Activated naive CD4-positive, alpha-beta T cell treated with anti-CD3 and anti-CD28 coated beads for 36 hours (primary cell): ENCODE results near the gene LRRC37A2. TPM values are rescaled to one million over a fixed set of nuclear protein-coding genes. Genes with fewer than 3 reads are reported as not detected.
"Not testable (repeated sequence)": the region's sequence is repeated elsewhere in the genome, so short reads cannot be mapped to it uniquely, and the experiment has no call there.

Experiments used
- CTCF ChIA-PET: fragments of 350-600 bp; sonication (Branson Sonifier 250); formaldehyde crosslinking; loops from one replicate; lab custom pipeline; 2021; ENCODE audit warnings: antibody characterized with exemption; lab: Charles Lee
- DNase-seq: peaks from one replicate; pipeline ENCODE4 v3.0.0-alpha.2; 2020
- H3K27ac Mint-ChIP-seq: one replicate; pipeline ENCODE4 v1.8.0; 2021; ENCODE audit warnings: mild to moderate bottlenecking, mixed read lengths
- H3K27me3 Mint-ChIP-seq: one replicate; pipeline ENCODE4 v1.8.0; 2021; ENCODE audit warnings: low read depth, mixed read lengths
- H3K36me3 Mint-ChIP-seq: one replicate; pipeline ENCODE4 v1.8.0; 2021; ENCODE audit warnings: low read depth, mixed read lengths
- H3K4me1 Mint-ChIP-seq: one replicate; pipeline ENCODE4 v1.8.0; 2021; ENCODE audit warnings: low read depth, mixed read lengths
- H3K4me3 Mint-ChIP-seq: one replicate; pipeline ENCODE4 v1.8.0; 2021; ENCODE audit warnings: mild to moderate bottlenecking, moderate library complexity, mixed read lengths
- H3K9me3 Mint-ChIP-seq: one replicate; pipeline ENCODE4 v1.8.0; 2021; ENCODE audit warnings: mixed read lengths
- intact Hi-C: fragments of 100-400 bp; cut with micrococcal nuclease; formaldehyde crosslinking; loops from one replicate; pipeline ENCODE4 v1.15.1; 2023
- total RNA-seq, 2 experiments: library from RNA; stranded (reverse); gene quantifications; one replicate each; pipeline ENCODE4 v1.2.3, GENCODE V29; 2021

LRRC37A2 gene
- total RNA-seq, result 10 to 100 TPM; 10.8 to 12.2 TPM

GRCh38 chr17:46512168-46512567 is at the start of gene LRRC37A2:
TSS of gene LRRC37A2 (plus strand) at chr17:46512468. CDS start at chr17:46512713, 245 bp downstream.
- DNase-seq, H3K27me3 Mint-ChIP-seq, H3K4me3 Mint-ChIP-seq, H3K27ac Mint-ChIP-seq, H3K4me1 Mint-ChIP-seq, H3K36me3 Mint-ChIP-seq, H3K9me3 Mint-ChIP-seq, CTCF ChIA-PET, intact Hi-C loops: not testable (repeated sequence)

- H3K36me3 Mint-ChIP-seq, H3K4me3 Mint-ChIP-seq, CTCF ChIA-PET, H3K27me3 Mint-ChIP-seq, intact Hi-C loops, H3K4me1 Mint-ChIP-seq, H3K9me3 Mint-ChIP-seq, DNase-seq, H3K27ac Mint-ChIP-seq: not testable (repeated sequence)
Observed at GRCh38 chr17:46467618-46468017, 44.6 kb upstream of the LRRC37A2 start.

- CTCF ChIA-PET, H3K4me1 Mint-ChIP-seq, H3K36me3 Mint-ChIP-seq, H3K9me3 Mint-ChIP-seq, H3K27me3 Mint-ChIP-seq, H3K4me3 Mint-ChIP-seq, intact Hi-C loops, H3K27ac Mint-ChIP-seq, DNase-seq: not testable (repeated sequence)
Observed at GRCh38 chr17:46474489-46474888, 37.8 kb upstream of the LRRC37A2 start.

GRCh38 chr17:46475583-46475982 is 36.7 kb upstream of the LRRC37A2 start:
- H3K27ac Mint-ChIP-seq, CTCF ChIA-PET, intact Hi-C loops, DNase-seq, H3K27me3 Mint-ChIP-seq, H3K9me3 Mint-ChIP-seq, H3K4me3 Mint-ChIP-seq, H3K4me1 Mint-ChIP-seq, H3K36me3 Mint-ChIP-seq: not testable (repeated sequence)

DNA sequence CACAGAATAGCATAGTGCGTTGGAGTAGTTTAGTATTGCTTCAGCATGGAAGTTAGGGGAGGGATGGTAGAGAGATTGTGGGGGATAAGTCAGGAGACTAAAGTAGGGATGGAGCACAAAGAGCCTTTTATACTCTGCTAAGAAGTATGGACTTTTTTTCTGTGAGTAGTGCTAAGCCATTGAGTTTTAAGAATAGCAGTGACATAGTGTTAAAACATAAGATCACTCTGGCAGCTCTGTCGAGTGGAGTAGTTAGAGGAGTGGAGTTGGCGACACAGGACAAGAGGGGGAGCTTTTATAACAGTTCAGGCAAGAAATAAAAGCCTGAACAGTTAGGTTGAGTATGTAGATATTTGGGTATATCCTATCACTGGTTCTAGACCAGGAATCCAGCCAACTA is 33.4 kb upstream of the LRRC37A2 start:
- intact Hi-C loops, CTCF ChIA-PET, H3K4me3 Mint-ChIP-seq, H3K27ac Mint-ChIP-seq, DNase-seq, H3K36me3 Mint-ChIP-seq, H3K4me1 Mint-ChIP-seq, H3K27me3 Mint-ChIP-seq, H3K9me3 Mint-ChIP-seq: not testable (repeated sequence)

DNA sequence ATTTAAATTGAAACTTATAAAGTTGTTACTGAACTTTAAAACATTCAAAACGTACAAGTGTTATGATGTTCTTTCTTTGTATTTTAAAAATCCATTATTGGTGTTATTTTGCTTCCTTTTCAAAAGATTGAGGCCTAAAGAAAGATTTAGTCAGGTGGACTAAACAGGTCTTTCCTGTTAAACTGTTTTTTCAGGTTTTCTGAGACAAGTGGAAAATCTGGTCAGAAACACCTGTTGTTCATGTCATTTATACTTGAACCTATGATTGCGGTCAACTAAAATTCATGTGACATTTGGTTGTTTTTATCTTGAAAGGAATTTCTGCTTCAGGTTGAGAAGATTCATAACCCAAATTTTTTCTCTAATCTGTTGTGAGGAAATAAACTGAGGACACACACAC is 31.0 kb upstream of the LRRC37A2 start:
- intact Hi-C loops, H3K4me3 Mint-ChIP-seq, H3K27me3 Mint-ChIP-seq, H3K36me3 Mint-ChIP-seq, H3K27ac Mint-ChIP-seq, H3K9me3 Mint-ChIP-seq, DNase-seq, H3K4me1 Mint-ChIP-seq, CTCF ChIA-PET: not testable (repeated sequence)

GRCh38 chr17:46492021-46492420 is 20.2 kb upstream of the LRRC37A2 start:
- H3K4me3 Mint-ChIP-seq, DNase-seq, H3K27ac Mint-ChIP-seq, CTCF ChIA-PET, intact Hi-C loops, H3K4me1 Mint-ChIP-seq, H3K27me3 Mint-ChIP-seq, H3K9me3 Mint-ChIP-seq, H3K36me3 Mint-ChIP-seq: not testable (repeated sequence)

DNA sequence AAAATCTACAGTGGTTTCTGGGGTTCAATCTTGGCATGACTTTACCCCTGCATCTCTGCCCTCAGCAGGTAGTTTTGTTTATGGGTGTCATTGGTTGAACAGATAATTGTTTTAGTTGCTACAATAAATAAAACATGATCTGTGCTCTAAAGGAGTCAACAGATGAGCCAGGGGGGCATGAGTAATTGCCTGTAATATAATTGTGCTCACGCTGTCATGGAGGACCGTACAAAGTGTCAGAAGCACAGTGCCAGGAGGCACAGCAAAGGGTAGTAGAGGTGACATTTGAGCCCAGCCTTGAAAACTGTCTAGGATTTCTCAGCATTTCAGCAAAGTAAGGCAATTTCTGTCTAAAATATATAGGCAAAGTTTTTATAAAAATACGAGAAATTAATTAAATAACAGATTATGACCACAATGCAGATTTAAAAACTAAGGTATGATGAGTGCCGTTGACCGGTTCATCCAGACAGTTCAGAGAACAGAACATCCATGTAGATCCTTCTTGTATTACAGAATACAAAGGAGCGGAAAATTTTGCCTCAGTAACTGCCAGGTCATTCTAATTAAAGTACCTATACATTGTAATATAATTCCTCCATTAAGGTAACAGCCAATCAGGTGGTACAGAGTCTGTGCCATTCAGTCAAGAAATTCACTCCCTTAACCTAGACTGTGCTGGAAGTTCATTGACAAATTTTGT is 12.7 kb upstream of the LRRC37A2 start:
- CTCF ChIA-PET, H3K9me3 Mint-ChIP-seq, intact Hi-C loops, H3K27me3 Mint-ChIP-seq, H3K36me3 Mint-ChIP-seq, H3K27ac Mint-ChIP-seq, H3K4me3 Mint-ChIP-seq, DNase-seq: not testable (repeated sequence)
- H3K4me1 Mint-ChIP-seq, result peaks cover 16% of the 10 kb centered on the region

GRCh38 chr17:46505896-46506295 is 6.4 kb upstream of the LRRC37A2 start:
- CTCF ChIA-PET, H3K27ac Mint-ChIP-seq, H3K4me3 Mint-ChIP-seq, H3K27me3 Mint-ChIP-seq, DNase-seq, intact Hi-C loops, H3K9me3 Mint-ChIP-seq, H3K36me3 Mint-ChIP-seq: not testable (repeated sequence)
- H3K4me1 Mint-ChIP-seq, result peaks cover 13% of the 10 kb centered on the region

GRCh38 chr17:46534716-46535115 is 22.4 kb downstream of the LRRC37A2 start:
- intact Hi-C loops, H3K36me3 Mint-ChIP-seq, H3K4me1 Mint-ChIP-seq, H3K27ac Mint-ChIP-seq, H3K4me3 Mint-ChIP-seq, H3K27me3 Mint-ChIP-seq, H3K9me3 Mint-ChIP-seq, CTCF ChIA-PET, DNase-seq: not testable (repeated sequence)

DNA sequence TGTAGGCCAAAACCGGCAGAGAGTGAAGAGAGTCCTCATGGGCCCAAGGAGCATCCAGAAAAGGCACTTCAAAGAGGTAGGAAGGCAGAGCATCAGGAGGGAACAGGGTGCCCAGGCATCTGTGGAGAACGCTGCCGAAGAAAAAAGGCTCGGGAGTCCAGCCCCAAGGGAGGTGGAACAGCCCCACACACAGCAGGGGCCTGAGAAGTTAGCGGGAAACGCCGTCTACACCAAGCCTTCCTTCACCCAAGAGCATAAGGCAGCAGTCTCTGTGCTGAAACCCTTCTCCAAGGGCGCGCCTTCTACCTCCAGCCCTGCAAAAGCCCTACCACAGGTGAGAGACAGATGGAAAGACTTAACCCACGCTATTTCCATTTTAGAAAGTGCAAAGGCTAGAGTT is 36.3 kb downstream of the LRRC37A2 start:
- H3K4me3 Mint-ChIP-seq, H3K27ac Mint-ChIP-seq, H3K4me1 Mint-ChIP-seq, H3K36me3 Mint-ChIP-seq, intact Hi-C loops, H3K27me3 Mint-ChIP-seq, CTCF ChIA-PET, H3K9me3 Mint-ChIP-seq: not testable (repeated sequence)
- peak; percentile 6 for DNase-seq

GRCh38 chr17:46559155-46559554 is 46.9 kb downstream of the LRRC37A2 start:
- DNase-seq, H3K27me3 Mint-ChIP-seq, intact Hi-C loops, H3K4me1 Mint-ChIP-seq, H3K36me3 Mint-ChIP-seq, H3K9me3 Mint-ChIP-seq, CTCF ChIA-PET, H3K4me3 Mint-ChIP-seq, H3K27ac Mint-ChIP-seq: not testable (repeated sequence)

- H3K27ac Mint-ChIP-seq, H3K4me1 Mint-ChIP-seq, H3K9me3 Mint-ChIP-seq, CTCF ChIA-PET, intact Hi-C loops, H3K27me3 Mint-ChIP-seq, H3K36me3 Mint-ChIP-seq, H3K4me3 Mint-ChIP-seq, DNase-seq: not testable (repeated sequence)
Observed at GRCh38 chr17:46560048-46560447, 47.8 kb downstream of the LRRC37A2 start.
